NB4 (cell line): ENCODE results near the gene LDHA.

Experiments used
- DNase-seq: peaks from one replicate; pipeline ENCODE4 v3.0.0; 2010; ENCODE audit warnings: low read depth
- H3K4me3 ChIP-seq: one replicate; pipeline ENCODE4 v1.5.1; 2011; ENCODE audit warnings: mild to moderate bottlenecking, low read depth, low read length, moderate library complexity
- MYC ChIP-seq: IDR thresholded peaks from 2 replicates; pipeline ENCODE4 v1.6.1; 2011; ENCODE audit warnings: low read depth, low read length
- POLR2A ChIP-seq: IDR thresholded peaks from 2 replicates; pipeline ENCODE4 v1.6.1; 2011; ENCODE audit warnings: mild to moderate bottlenecking; ENCODE audit not compliant: insufficient read length; ENCODE audit errors: extremely low read depth
- TF ChIP-seq, protein P1 (sequence below): IDR thresholded peaks from 2 replicates; pipeline ENCODE4 v1.6.1; 2011; ENCODE audit warnings: low read depth, low read length
- TF ChIP-seq, protein P2 (sequence below): IDR thresholded peaks from one replicate; pipeline ENCODE4 v1.5.1; 2012; ENCODE audit warnings: low read depth, low read length

LDHA gene

DNA sequence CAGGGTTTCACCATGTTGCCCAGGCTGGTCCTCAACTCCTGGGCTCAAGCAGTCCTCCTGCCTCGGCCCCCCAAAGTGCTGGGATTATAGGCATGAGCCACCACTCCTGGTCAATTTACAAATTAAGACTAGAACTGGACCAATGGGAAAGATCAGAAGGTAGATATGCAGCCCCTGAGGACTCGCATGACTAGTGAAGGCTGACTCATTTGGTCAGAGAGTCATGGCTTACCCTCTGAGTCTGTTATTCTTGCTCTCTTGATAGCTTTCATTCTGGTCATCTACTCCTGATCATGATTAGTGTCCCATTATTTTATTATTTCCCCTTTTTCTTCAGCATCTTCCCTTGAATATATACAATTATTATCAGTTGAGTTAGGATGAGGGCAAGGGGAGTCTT lies 58.6 kb downstream of the LDHA start:
- TF ChIP-seq, protein P1, sequence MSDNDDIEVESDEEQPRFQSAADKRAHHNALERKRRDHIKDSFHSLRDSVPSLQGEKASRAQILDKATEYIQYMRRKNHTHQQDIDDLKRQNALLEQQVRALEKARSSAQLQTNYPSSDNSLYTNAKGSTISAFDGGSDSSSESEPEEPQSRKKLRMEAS: no peak
- TF ChIP-seq, protein P2, sequence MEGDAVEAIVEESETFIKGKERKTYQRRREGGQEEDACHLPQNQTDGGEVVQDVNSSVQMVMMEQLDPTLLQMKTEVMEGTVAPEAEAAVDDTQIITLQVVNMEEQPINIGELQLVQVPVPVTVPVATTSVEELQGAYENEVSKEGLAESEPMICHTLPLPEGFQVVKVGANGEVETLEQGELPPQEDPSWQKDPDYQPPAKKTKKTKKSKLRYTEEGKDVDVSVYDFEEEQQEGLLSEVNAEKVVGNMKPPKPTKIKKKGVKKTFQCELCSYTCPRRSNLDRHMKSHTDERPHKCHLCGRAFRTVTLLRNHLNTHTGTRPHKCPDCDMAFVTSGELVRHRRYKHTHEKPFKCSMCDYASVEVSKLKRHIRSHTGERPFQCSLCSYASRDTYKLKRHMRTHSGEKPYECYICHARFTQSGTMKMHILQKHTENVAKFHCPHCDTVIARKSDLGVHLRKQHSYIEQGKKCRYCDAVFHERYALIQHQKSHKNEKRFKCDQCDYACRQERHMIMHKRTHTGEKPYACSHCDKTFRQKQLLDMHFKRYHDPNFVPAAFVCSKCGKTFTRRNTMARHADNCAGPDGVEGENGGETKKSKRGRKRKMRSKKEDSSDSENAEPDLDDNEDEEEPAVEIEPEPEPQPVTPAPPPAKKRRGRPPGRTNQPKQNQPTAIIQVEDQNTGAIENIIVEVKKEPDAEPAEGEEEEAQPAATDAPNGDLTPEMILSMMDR: no peak
- no peak for TF ChIP-seq MYC
- TF ChIP-seq POLR2A: no peak
- DNase-seq: no peak
- H3K4me3 ChIP-seq: no peak overlapping the region

DNA sequence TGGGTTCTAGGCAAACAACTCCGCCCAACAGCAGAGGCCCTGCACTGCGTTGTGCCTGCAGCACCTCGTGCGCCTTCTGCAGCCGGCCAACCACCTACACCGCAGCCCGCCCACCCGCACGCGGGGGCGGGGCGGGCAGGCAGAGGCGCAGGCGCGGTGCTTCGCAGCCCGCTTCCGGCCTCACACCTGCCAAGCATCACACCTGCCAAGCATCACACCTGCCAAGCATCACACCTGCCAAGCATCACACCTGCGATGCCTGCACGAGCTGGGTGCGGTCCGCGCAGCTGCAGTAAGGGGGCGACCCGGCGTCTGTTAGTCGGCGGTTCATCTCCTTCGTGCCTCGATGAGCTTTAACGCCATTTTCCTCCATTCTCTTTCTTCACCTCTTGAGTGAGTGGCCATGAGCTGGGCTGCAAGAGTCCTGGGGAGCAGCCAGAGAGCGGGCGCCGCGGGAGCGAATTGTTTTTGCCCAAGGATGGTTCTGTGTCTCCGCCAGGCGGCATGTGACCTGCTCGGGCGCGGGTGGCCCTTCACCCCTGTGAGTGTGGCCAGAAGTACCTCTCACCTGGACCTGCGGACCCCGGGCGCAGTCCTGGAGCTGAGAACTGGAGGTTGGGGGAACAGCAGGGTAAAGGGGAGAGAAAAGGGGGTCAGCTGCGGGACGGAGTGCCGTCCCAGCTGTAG lies 61.5 kb downstream of the LDHA start, which contains the start of gene LDHAL6A:
LDHAL6A (plus strand) TSS at position 171 of the 687 bp plus-strand sequence. CDS start 825 bp downstream, outside the sequence.
- TF ChIP-seq, protein P1: no peak
- TF ChIP-seq, protein P2: no peak
- no peak for TF ChIP-seq POLR2A
- no peak within 1 kb of the TSS for H3K4me3 ChIP-seq
- DNase-seq: no peak

DNA sequence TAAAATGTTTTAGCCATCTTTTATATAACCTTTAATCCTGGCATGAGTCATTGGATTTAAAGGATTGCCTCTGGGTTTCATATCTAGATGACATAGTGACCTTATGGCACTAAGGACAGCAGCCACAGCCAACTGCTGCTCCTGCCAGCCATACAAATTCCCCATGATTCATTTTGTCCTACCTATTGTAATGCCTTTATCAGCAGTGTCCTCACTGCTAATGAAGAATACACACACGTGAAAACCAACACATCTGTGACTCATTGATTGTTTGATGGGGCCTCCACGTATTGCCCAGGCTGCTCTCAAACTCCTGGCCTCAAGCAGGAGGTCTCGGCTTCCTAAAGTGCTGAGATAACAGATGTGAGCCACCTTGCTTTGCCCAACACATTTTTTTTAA lies 63.1 kb downstream of the LDHA start:
- no peak for DNase-seq
- no peak overlapping the region for H3K4me3 ChIP-seq
- TF ChIP-seq POLR2A: no peak
